ENCODE measurements around the gene SERGEF.

Gene SERGEF

GRCh38 chr11:17781626-17782025, 231.2 kb downstream of the SERGEF start:
- Histone ChIP-seq H3K27me3 (ENCODE audit: control insufficient read depth, insufficient read depth, low read length) (no peaks in the 10 kb centered on the region), H3K4me2 (ENCODE audit: low read length) (no peak overlapping the region), H3K4me1 (no peaks in the 10 kb centered on the region), H3K4me3 (ENCODE audit: low read depth, low read length) (no peak overlapping the region), H3K9ac (no peak overlapping the region), H2AFZ (no peak overlapping the region), H3K27ac (no peak overlapping the region), H3K79me2 (no peaks in the 10 kb centered on the region), H3K36me3 (ENCODE audit: control insufficient read depth, insufficient read depth, low read length) (no peaks in the 10 kb centered on the region), H3K9me3 (ENCODE audit: control insufficient read depth, low read length) (no peaks in the 10 kb centered on the region)
- no peak for TF ChIP-seq CTCF (IDR thresholded peaks at IDR 0.05)

GRCh38 chr11:17781221-17781620, 231.6 kb downstream of the SERGEF start:
- Histone ChIP-seq H3K4me2 (ENCODE audit: low read length) (no peak overlapping the region), H3K79me2 (no peaks in the 10 kb centered on the region), H3K9me3 (ENCODE audit: control insufficient read depth, low read length) (no peaks in the 10 kb centered on the region), H3K36me3 (ENCODE audit: control insufficient read depth, insufficient read depth, low read length) (no peaks in the 10 kb centered on the region), H3K27me3 (ENCODE audit: control insufficient read depth, insufficient read depth, low read length) (no peaks in the 10 kb centered on the region), H2AFZ (no peak overlapping the region), H3K9ac (no peak overlapping the region), H3K27ac (no peak overlapping the region), H3K4me3 (ENCODE audit: low read depth, low read length) (no peak overlapping the region), H3K4me1 (no peaks in the 10 kb centered on the region)
- no peak for TF ChIP-seq CTCF (IDR thresholded peaks at IDR 0.05)

- Histone ChIP-seq H2AFZ (no peak overlapping the region), H3K9me3 (ENCODE audit: control insufficient read depth, low read length) (no peaks in the 10 kb centered on the region), H3K36me3 (ENCODE audit: control insufficient read depth, insufficient read depth, low read length) (no peaks in the 10 kb centered on the region), H3K4me1 (no peaks in the 10 kb centered on the region), H3K27me3 (ENCODE audit: control insufficient read depth, insufficient read depth, low read length) (no peaks in the 10 kb centered on the region), H3K4me2 (ENCODE audit: low read length) (no peak overlapping the region), H3K9ac (no peak overlapping the region), H3K4me3 (ENCODE audit: low read depth, low read length) (no peak overlapping the region), H3K27ac (no peak overlapping the region), H3K79me2 (no peaks in the 10 kb centered on the region)
- no peak for TF ChIP-seq CTCF (IDR thresholded peaks at IDR 0.05)
These were observed 232.2 kb downstream of the SERGEF start for GRCh38 chr11:17780668-17781067.

- Histone ChIP-seq H3K36me3 (ENCODE audit: control insufficient read depth, insufficient read depth, low read length) (no peaks in the 10 kb centered on the region), H3K27me3 (ENCODE audit: control insufficient read depth, insufficient read depth, low read length) (no peaks in the 10 kb centered on the region), H3K4me1 (no peaks in the 10 kb centered on the region), H3K9me3 (ENCODE audit: control insufficient read depth, low read length) (no peaks in the 10 kb centered on the region), H3K4me3 (ENCODE audit: low read depth, low read length) (no peak overlapping the region), H3K9ac (no peak overlapping the region), H3K4me2 (ENCODE audit: low read length) (no peak overlapping the region), H3K79me2 (no peaks in the 10 kb centered on the region), H2AFZ (no peak overlapping the region), H3K27ac (no peak overlapping the region)
- no peak for TF ChIP-seq CTCF (IDR thresholded peaks at IDR 0.05)
These were observed 232.8 kb downstream of the SERGEF start for GRCh38 chr11:17779861-17780594.
